NCI-H128 (cell line): Measurements from ENCODE around the gene FGF3.

Source experiments
- DNase-seq: peaks from one replicate; lab custom pipeline; 2025; ENCODE audit not compliant: unreplicated experiment; lab: John Stamatoyannopoulos, UW

The FGF3 gene

DNA sequence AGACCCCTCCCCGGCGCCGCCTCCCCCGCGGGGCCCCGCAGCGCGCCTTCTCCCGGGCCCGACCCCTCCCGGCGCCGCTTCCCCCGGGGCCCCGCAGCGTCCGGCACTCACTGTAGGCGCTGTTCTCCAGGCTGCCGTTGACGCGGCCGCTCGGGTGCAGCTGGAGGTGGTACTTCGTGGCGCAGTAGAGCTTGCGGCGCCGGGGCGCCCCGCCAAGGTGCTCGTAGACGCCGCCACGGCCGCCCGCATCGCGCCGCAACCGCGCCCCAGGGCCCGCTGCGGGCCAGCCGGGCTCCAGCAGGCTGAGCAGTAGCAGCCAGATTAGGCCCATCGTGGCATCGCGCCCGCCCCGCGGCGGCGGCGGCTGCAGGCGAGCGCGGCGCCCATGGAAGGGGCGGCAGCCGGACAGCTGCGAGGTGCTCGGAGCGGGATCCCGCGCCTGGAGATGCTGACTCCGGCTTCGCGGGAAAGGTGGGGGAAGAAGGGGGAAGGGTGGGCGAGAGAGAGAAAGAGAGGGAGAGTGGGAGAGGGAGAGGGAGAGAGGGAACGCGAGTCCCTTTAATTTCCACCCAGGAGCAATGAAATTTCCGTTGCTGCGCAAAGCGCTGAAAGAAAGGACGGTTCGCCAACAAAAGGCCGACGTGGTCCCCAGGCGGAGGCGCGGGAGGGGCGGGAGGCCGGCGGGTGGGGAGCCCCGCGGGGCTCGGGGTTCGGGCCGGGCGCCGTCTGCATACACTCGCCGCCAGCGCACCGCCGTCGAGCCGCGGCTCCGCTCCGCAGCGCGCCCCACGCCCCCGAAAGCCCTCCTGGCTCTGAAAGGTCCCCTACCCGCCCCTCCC is at the start of gene FGF3:
TSS of gene FGF3 (minus strand) at position 814 of the 839 bp plus-strand sequence. CDS start at position 331, 483 bp downstream.
- no peak for DNase-seq

DNA sequence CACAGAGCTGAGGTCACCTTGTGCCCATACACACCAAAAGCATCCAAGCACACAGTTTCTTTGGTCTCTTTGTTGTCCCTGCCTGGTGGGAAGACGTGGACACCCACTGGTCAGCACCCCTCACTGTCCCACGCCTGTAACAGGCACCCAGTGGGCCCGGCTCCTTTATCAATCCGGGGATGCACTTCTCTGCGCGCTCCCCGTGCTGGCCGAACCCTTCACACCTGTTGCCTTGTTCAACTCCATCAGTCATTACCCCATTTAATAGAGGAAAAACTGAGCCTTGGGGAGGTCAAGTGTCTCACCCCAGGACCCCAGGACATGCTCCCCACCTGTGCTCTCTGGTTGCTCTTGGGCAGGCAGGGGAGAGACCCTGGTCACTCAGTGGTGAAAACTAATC is 49.7 kb upstream of the FGF3 start:
- DNase-seq: no peak

DNA sequence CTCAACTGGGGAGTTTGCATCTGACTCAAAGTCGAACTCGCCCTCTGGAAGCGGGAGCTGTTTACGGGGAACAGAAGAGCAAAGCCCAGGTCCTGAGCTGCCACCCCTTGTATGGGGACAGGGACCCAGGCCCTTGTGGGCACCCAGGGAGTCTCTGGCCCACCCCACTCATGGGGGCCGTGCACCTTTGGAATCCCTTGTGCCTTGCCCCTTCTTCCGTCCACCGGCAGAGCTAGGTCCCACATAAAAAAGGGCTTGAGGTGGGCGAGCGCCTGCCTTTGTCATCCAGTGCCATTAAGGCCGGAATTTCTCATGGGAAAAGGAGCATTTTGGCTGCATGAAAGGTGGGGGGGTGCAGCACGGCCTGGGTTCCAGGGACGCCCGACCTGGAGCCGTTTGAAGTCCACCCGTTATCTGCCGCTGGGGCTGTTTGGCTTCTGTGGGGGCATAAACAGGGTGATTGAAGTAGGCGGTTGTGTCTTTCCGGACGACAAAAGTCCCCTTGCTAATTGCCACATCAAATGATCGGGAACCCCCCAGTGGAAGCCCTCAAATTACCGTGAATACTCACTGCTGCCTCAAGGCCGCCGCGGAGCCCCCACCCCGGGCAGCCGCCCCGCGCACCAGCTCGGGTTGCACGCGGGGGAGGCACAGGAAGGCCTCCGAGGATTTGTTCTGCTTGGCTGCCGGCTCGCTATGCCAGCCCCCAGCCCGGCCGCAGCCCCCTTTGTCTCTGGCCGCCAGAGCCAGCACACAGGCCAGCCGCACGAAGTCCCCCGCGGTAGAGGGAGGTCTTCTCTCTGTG is 49.0 kb upstream of the FGF3 start:
- DNase-seq: no peak

DNA sequence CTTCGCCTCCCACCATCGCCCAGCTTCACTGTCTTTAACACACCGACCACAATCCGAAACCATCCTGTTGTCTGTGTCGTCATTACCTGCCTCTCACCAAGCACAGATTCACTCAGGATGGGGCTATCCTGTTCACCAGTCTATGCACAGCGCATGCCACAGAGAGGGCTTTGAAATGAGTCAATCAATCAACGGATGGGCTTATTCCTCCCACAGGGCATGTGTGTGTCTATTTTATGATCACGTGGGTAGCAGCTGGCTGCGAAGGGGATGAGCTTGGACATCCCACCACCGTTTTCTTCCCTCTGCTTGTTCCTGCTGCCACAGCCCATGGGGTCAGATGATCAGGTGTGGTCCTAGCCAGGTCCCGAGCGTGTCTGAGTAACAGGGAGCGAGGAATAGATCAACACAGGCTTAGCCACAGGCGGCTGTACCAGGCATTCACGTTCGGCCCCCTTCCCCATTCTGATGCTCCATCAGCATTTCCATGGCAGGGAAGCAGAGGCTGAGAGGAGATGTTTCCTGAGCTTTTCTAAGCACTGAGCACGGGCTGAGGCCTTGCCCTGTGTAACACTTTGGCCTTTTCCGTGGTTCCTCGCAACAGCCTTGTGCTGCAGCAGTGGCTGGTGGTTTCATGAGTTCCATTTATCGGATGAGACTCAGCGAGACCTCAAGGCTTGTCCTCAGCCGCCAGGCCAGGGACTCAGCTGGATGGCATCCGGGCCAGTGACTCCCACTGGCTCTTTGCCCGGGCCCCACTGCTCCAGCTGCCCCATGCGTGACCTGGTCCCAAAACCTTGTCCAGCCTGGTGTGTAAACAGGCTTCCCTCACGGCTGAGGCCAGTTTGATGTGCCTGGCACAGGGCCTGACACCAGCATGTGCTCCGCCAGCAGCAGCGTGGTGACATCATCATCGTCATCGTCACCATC is 48.1 kb upstream of the FGF3 start:
- DNase-seq: no peak

DNA sequence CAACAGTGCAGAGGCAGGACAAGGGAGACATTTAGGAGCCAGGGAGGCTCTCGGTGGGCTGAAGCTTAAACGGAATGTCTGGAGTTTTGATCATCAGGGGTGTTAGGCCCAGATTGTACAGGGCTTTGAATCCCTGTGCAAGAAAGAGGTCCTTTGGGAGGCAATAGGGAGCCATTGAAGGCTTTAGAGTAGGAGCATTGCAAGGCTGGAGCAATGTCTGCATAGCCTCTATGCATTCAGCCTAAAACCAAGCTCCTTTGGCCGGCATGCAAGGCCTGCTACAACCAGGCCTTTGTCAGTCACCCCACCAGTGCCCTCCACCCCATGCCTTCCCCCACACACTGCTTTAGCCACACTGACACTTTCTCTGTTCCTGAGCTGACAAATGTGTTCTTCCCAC is 47.4 kb upstream of the FGF3 start:
- DNase-seq: no peak

DNA sequence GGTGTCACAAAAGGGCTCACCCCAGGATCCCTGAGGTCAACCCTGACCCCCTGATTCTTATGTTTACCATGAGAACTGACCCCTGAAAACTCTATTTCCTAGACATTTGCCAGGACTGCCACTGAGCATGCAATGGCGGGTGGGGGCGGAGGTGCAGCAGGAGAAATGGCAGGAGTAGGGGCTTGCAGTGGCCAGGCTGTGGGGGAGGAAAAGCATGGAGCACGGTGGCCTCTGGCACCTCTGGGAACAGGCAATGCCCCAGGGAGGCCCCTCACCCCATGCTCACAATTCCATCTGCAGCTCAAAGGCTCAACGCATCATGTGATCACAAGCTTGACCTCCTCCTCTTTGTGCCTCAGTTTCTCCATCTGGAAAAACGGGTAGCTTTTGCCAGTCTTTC is 46.5 kb upstream of the FGF3 start:
- DNase-seq: no peak

DNA sequence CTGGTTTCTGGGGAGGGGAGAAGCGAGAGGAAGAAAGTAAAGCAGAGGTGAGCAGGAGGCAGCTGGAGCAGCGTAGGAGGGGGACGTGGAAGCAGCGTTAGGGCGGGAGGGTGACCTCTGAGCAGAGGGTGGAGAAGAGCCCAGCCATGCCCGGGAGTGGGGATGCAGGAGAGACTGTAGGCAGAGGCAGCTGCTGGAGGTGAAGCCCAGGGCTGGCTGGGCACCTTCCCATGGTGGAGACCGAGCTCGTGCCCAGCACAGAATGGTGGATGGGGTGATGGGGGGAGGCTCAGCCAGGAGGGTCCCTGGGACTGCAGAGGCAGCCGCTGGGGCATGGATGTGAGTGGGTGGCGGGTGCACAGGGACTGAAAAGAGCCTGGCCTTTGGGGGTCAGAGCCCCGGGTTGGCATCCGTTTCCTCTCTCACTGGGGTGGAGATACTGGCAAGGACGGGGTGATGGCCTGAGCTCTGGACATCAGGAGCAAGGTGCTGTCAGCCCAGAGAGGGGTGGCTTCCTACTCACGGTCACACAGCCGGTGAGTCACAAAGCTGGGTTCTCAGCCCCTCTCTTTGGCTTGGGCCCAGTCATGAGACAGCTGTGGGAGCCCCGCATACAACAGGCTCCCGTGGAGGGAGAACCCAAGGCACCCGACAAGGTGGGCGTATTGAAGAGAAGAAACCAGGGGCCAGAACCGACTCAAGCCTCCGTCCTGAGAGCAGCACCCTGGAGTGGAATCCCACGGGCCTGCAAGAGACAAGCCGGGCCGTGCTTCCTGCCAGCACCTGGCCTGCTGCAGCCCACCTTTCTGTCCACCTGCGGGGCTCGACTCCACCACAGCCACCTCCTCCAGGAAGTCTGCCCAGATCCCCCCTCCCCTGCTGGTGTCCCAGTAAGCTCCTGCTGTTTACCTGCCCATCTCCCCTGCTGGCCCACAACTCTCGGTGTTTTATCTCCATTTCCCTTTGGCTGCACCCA is 45.8 kb upstream of the FGF3 start:
- DNase-seq: no peak

DNA sequence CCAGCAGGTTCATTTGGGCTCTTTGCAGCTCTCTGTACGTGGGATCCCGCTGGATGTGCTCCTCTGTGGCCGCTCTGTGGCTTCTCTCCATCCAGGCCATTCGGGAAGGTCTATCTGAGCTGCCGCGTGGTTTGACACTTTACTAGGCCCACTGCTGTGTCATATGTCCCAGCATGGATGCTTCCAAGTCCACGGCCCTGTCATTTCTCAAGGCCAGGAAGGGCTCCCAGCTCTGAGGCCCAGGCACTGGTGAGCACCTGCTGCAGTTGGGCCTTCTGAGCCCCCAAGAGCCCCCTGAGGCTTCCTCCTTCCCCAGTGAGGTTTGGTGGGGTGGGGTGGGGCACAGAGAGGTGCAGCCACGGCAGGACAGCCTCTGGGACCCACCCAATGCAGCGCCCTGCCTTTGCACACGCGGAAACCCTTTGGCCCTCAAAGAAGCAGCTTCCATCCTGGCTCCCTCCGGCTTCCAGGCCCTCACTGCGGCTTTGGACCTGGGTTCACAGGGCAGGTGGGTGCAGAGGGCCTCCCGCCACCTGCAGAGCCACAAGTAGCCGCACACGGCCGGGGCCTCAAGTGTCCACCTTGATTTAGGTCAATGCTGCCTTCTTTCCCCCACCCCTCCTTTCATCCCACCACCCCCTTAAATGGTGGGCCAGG is 44.5 kb upstream of the FGF3 start:
- no peak for DNase-seq

DNA sequence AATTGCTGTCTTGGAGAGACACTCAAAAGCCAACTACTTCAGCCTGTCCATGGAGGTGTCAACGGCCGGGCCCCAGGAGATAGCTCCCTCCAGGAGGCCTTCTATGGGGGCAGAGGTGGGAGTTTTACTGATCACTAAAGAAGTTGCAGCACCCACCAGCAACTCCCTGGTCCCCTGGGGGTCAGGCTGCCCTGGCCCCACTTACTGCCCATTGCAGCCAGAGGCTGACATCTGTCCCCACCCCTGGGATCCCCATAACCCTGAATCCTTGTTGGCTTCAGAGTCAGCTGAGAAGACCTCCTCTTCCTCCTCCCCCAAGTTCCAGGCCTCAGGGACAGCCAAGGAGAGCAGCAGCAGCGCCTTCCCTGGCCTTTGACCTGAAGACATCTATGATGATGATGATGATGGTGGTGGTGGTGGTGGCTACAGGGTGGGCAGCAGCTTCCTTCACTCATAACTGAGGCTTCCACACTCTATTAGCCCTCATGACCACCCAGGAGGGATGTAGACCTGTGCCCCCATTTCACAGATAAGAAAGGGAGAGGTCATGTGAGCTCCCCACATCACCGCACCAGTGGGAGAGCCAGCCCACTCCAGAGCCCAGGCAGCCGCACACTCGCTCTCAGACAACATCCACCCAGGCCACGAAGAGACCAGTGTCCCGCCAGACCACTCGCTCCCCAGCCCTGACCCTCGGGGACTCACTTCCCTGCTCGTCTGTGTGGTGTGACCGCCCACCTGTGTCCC is 43.8 kb upstream of the FGF3 start:
- no peak for DNase-seq

DNA sequence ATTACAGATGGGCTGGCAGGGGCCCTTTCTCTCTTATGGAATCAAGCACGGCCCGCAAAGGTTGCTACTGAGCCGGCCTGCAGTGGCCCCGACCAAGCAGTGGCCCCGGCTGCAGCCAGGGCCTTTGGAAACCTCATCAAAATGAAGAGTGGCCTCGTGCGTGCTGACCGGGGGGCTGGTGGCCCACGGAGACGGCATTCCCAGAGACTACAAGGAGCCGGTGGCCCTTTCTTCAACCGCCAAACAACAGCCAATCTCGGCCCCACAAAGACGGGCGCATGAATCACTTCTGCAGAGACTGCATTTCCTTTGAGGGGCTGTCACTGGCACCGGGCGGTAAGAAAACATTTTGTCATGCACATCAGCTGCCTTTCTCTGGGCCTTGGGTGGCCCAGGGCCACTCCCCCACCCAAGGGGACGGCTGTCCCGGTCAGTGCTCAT is 43.1 kb upstream of the FGF3 start:
- no peak for DNase-seq

DNA sequence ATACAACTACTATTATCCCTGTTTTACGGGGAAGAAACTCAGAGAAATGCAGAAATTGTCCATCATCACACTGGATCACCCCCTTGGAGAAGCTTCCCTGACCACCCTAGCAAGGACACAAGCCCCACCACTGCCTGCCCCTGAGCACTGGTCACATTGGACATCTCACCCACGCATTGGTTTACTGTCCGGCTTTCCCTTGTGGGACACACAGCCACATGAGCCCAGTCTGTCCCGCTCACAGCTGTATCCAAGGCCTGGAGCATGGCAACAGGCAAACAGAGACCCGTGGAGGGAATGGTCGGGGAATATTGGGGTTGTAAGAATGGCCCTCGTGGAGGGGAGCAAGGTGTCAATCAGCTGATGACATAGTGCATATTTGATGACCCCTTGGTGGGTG is 42.7 kb upstream of the FGF3 start:
- no peak for DNase-seq

DNA sequence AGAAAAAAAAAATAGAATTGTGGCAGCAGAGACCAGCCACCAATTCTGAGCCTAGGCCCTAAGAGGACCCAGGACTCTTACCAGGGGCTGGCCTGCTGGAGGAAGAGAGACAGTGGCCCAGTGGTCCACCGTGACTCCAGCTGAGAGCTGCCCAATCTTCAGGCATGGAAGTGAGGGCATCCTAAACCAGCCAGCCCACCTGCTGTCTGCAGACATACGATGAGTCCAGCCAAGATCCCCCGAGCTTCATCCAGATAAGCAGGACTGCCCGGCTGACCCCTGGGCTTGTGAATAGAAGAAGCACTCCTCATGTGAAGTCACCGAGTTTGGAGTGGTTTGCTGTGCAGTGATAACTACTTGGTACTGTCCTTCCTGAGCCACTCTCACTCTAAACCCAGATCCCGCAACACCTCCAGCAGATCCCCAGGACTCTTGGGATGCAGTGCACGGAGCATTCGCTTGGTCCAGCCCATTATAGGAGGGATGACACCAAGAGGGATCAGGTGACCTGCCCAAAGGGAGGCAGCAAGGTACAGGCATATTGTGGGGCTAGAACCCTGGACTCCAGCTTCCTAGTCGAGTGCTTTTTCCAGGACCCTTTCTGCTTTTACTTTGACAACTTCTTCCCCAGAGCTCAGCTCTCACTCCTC is 41.7 kb upstream of the FGF3 start:
- DNase-seq: no peak

DNA sequence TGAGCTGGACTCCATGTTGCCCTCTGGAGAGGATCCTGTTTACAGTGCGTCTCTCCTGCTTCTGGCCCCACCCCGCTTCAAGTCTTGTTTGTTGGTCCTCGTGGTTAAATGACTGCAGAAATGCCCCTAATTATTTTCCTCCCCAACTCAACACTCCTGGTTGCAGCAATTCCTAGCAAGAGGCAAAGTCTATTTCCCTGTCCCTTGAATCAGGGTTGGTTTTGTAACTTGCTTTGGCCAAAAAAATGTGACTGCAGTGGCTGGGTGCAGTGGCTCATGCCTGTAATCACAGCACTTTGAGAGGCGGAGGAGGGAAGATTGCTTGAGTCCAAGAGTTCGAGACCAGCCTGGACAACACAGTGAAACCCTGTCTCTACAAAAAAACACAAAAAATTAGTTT is 41.0 kb upstream of the FGF3 start:
- no peak for DNase-seq

DNA sequence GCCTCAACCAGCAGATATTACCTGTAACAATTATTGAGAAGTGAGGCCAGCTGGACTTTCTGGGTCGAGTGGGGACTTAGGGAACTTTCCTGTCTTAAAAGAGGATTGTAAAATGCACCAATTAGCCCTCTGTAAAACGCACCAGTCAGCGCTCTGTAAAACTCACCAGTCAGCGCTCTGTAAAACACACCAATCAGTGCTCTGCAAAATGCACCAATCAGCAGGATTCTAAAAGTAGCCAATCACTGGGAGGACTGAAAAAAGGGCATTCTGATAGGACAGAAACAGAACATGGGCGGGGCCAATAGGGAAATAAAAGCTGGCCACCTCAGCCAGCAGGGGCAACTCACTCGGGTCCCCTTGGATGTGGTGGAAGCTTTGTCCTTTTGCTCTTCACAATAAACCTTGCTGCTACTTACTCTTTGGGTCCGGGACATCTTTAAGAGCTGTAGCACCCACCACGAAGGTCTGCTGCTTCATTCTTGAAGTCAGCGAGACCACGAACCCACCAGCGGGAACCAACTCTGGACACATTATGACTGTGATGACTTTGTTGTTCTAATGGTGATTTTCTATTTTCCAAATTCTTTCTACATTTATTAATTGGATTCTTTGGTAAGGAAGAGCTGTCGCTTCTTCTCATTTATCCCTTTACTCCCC is 40.2 kb upstream of the FGF3 start:
- DNase-seq: no peak

DNA sequence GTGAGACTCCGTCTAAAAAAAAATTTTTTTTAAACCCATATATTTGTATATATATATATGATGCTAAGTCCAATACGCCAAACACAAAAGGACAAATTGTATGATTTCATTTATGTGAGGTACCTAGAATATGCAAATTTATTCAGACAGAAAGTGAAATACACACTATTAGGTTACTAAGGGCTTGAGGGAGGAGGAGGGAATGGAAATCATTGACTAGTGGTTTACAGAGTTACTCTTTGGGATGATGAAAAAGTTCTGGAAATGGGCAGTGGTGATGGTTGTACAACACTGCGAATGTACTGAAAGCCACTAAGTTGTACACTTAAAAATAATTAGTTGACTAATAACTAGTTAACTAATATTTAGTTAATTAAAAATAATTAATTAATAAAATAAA is 36.2 kb upstream of the FGF3 start:
- DNase-seq: no peak

DNA sequence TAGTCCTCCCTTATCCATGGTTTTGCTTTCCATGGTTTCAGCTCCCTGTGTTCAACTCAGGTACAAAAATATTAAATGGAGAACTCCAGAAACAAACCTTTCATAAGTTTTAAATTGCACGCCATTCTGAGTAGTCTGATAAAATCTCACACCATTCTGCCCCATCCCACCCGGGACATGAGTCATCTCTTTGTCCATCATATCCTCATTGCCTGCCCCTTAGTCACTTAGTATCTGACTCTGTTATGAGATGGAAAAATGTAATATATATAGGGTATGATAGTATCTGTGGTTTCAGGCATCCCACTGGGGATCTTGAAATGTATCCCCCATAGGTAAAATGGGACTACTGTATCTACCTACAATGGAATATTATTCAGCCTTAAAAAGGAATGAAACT is 35.5 kb upstream of the FGF3 start:
- DNase-seq: no peak

DNA sequence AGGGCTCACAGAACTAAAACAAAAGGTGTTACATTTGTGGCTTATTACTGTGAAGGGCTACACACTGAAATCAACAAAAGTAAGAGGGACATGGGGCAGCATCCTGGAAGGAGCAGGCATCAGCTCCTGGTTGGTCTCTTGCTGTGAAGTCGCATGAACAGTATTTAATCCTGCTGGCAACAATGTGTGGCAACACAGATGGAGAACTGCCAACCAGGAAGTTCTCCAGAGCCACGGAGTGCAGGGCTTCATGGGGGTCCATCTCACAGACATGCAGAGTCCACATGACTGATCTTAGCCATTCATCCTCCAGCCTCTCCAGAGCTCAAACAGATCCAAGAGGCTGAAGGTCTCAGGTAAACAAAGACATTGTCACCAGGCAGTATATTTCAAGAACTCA is 32.8 kb upstream of the FGF3 start:
- no peak for DNase-seq

DNA sequence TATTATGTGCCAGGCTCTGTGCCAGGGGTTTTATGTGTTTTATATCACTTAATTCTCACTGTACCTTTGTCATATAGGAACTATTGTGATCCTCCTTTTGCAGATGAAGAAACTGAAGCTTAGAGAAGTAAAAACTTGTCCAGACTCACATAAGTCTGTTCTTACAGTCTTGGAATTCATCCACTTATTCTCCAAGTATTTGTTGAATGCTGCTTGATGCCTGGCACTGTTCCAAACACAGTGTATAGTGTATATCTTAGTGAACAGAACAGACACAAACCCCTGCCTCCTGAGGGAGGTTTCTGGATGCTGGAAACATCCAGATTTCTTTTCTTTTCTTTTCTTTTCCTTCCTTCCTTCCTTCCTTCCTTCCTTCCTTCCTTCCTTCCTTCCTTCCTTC is 29.0 kb upstream of the FGF3 start:
- no peak for DNase-seq
